ENCODE measurements around the gene PAPOLG. TPM values are rescaled to one million over a fixed set of nuclear protein-coding genes. Genes with fewer than 3 reads are reported as not detected.

The PAPOLG gene
- total RNA-seq, 3 donors from 2014 or later = 15.5 to 17.2 (median 16.5) TPM

DNA sequence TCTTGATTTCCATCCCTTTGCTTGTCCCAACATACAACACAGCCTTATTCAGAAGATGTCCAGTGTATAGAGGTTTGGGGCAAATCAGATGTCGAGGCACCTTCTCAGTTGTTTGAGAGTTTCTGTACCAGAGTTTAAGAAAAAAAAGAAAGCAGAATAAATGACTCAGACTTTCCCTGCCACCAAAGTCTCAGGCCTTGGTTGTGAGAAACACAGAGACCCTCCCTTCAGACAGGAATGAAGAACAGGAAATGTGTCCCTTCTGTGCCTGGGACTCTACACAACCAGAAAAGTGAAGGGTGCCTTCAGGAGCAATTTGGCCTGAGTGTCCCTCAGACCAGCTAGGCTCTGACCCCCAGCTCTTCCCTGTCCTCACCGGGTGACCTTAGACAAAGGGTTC lies 88.0 kb downstream of the PAPOLG start:
- H3K36me3 Mint-ChIP-seq (ENCODE audit: insufficient read depth) = no peaks in the 10 kb centered on the region
- DNase-seq = no peak
- peaks cover 24% of the 10 kb centered on the region for H3K4me1 Mint-ChIP-seq (ENCODE audit: low read depth)
- no peak overlapping the region for H3K4me3 Mint-ChIP-seq
- peak; percentile 54 to 60 for ATAC-seq
- H3K9me3 Mint-ChIP-seq = no peaks in the 10 kb centered on the region
- no peaks in the 10 kb centered on the region for H3K27me3 Mint-ChIP-seq (ENCODE audit: low read depth)

DNA sequence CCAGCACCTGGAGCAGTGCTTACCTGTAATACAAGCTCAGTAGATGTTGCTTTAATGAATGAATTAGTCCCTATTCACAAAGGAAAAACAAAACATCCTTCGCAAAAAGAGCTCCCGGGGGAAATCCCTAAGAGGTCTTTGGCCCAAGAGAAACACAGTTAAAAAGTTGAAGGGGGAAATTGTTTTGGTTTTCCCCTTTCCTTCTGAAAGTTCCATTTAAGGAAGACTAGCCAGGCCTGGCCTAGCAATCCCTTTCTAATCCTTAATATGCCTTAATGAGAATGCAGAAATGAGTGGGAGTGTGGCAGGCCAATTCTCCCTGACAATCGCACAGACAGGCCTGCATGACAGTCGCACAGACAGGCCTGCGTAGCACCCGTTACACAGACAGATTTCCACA lies 91.8 kb downstream of the PAPOLG start:
- Mint-ChIP-seq H3K4me3 (no peak overlapping the region), H3K4me1 (ENCODE audit: low read depth) (peaks cover 9% of the 10 kb centered on the region), H3K36me3 (ENCODE audit: insufficient read depth) (no peaks in the 10 kb centered on the region), H3K27me3 (ENCODE audit: low read depth) (peaks cover 2% of the 10 kb centered on the region), H3K9me3 (no peaks in the 10 kb centered on the region)
- DNase-seq (no peak), ATAC-seq (no peak)

Other genes with a start within 250 kb of the PAPOLG start
- 1 to 10 TPM in 1 of 3 donors, under 1 TPM in 2; 0.38 to 2.6 (median 0.87) TPM for gene BCL11A, start 202.6 kb upstream of the PAPOLG start, total RNA-seq
- gene REL, start 125.3 kb downstream of the PAPOLG start, total RNA-seq = 10 to 100 TPM; 75.5 to 92.2 (median 78.1) TPM